H9 (cell line): ENCODE measurements around the gene STAB2. TPM values are rescaled to one million over a fixed set of nuclear protein-coding genes. Genes with fewer than 3 reads are reported as not detected.

Experiments used
- DNase-seq: peaks from one replicate; pipeline ENCODE4 v3.0.0-alpha.2; 2017
- H2AFZ ChIP-seq: one replicate; pipeline ENCODE4 v1.6.1; 2013; ENCODE audit warnings: mild to moderate bottlenecking, low read length, control low read depth, moderate library complexity
- H2AK5ac ChIP-seq: 2 replicates; pipeline ENCODE4 v1.6.1; 2013; ENCODE audit warnings: low read length, control low read depth, mixed read lengths; ENCODE audit not compliant: insufficient read length
- H2BK120ac ChIP-seq: one replicate; pipeline ENCODE4 v1.6.1; 2013; ENCODE audit warnings: low read depth, mild to moderate bottlenecking, low read length, control low read depth, inconsistent platforms; ENCODE audit not compliant: poor library complexity, severe bottlenecking
- H2BK12ac ChIP-seq: 2 replicates; pipeline ENCODE4 v1.6.1; 2013; ENCODE audit warnings: low read length, control low read depth, mixed read lengths, low read depth; ENCODE audit not compliant: insufficient read length
- H2BK15ac ChIP-seq: 2 replicates; pipeline ENCODE4 v1.6.1; 2013; ENCODE audit warnings: low read depth, low read length, control low read depth
- H2BK20ac ChIP-seq: one replicate; pipeline ENCODE4 v1.6.1; 2013; ENCODE audit warnings: low read depth, mild to moderate bottlenecking, low read length, control low read depth, inconsistent platforms; ENCODE audit not compliant: poor library complexity, severe bottlenecking
- H2BK5ac ChIP-seq: 2 replicates; pipeline ENCODE4 v1.6.1; 2013; ENCODE audit warnings: low read length, control low read depth, mixed read lengths; ENCODE audit not compliant: insufficient read length
- H3K14ac ChIP-seq: 2 replicates; pipeline ENCODE4 v1.6.1; 2013; ENCODE audit warnings: low read length, control low read depth; ENCODE audit not compliant: insufficient read depth
- H3K18ac ChIP-seq: 2 replicates; pipeline ENCODE4 v1.6.1; 2013; ENCODE audit warnings: low read depth, mild to moderate bottlenecking, mixed read lengths, low read length, control low read depth; ENCODE audit not compliant: insufficient read length
- H3K23ac ChIP-seq: 2 replicates; pipeline ENCODE4 v1.6.1; 2013; ENCODE audit warnings: low read length, control low read depth, mixed read lengths, low read depth; ENCODE audit not compliant: insufficient read length
- H3K23me2 ChIP-seq: 2 replicates; pipeline ENCODE4 v1.6.1; 2013; ENCODE audit warnings: low read depth, mild to moderate bottlenecking, mixed read lengths, low read length, control low read depth; ENCODE audit not compliant: insufficient read length, poor library complexity, severe bottlenecking
- H3K27ac ChIP-seq: 2 replicates; pipeline ENCODE4 v1.5.1; 2013; ENCODE audit warnings: low read length, control low read depth, mixed read lengths, low read depth; ENCODE audit not compliant: insufficient read length
- H3K27me3 ChIP-seq: 2 replicates; pipeline ENCODE4 v1.6.1; 2013; ENCODE audit warnings: low read length, control low read depth, inconsistent platforms; ENCODE audit not compliant: insufficient read depth
- H3K4ac ChIP-seq: 2 replicates; pipeline ENCODE4 v1.6.1; 2013; ENCODE audit warnings: low read depth, mild to moderate bottlenecking, control low read depth, inconsistent platforms, low read length, moderate library complexity
- H3K4me1 ChIP-seq: 2 replicates; pipeline ENCODE4 v1.6.1; 2013; ENCODE audit warnings: low read length, control low read depth, inconsistent platforms; ENCODE audit not compliant: insufficient read depth
- H3K4me2 ChIP-seq: 2 replicates; pipeline ENCODE4 v1.6.1; 2013; ENCODE audit warnings: low read length, control low read depth, mixed read lengths; ENCODE audit not compliant: insufficient read length, insufficient read depth
- H3K56ac ChIP-seq: 2 replicates; pipeline ENCODE4 v1.6.1; 2013; ENCODE audit warnings: low read depth, mild to moderate bottlenecking, mixed read lengths, low read length, control low read depth; ENCODE audit not compliant: insufficient read length
- H3K79me1 ChIP-seq: 2 replicates; pipeline ENCODE4 v1.6.1; 2013; ENCODE audit warnings: low read depth, mild to moderate bottlenecking, moderate library complexity, low read length, control low read depth, inconsistent platforms; ENCODE audit not compliant: insufficient read depth, poor library complexity, severe bottlenecking
- H3K79me2 ChIP-seq: 2 replicates; pipeline ENCODE4 v1.6.1; 2013; ENCODE audit warnings: low read length, control low read depth, inconsistent platforms; ENCODE audit not compliant: insufficient read depth
- H3K9ac ChIP-seq: 2 replicates; pipeline ENCODE4 v1.6.1; 2013; ENCODE audit warnings: low read length, control low read depth, mixed read lengths; ENCODE audit not compliant: insufficient read length; ENCODE audit errors: extremely low read depth
- H3K9me3 ChIP-seq: one replicate; pipeline ENCODE4 v1.6.1; 2013; ENCODE audit warnings: low read depth, low read length, inconsistent platforms; ENCODE audit not compliant: control insufficient read depth
- H3T11ph ChIP-seq: one replicate; pipeline ENCODE4 v1.6.1; 2013; ENCODE audit warnings: mild to moderate bottlenecking, low read length, control low read depth, inconsistent platforms
- H4K20me1 ChIP-seq: one replicate; pipeline ENCODE4 v1.6.1; 2013; ENCODE audit not compliant: control insufficient read depth, insufficient read length, insufficient read depth
- H4K5ac ChIP-seq: 2 replicates; pipeline ENCODE4 v1.6.1; 2013; ENCODE audit warnings: low read depth, mild to moderate bottlenecking, mixed read lengths, low read length, control low read depth; ENCODE audit not compliant: insufficient read length
- H4K8ac ChIP-seq: replicated peaks from 2 replicates; pipeline ENCODE4 v1.6.1; 2013; ENCODE audit warnings: low read length, control low read depth, mixed read lengths, low read depth; ENCODE audit not compliant: insufficient read length
- H4K91ac ChIP-seq: 2 replicates; pipeline ENCODE4 v1.6.1; 2013; ENCODE audit warnings: low read depth, mild to moderate bottlenecking, moderate library complexity, mixed read lengths, low read length, control low read depth; ENCODE audit not compliant: insufficient read length
- H3K27ac Mint-ChIP-seq, 3 experiments: 2 replicates in 2 of 3; 3 replicates in 1 of 3; pipeline ENCODE4 v1.8.0; 2020 to 2021; ENCODE audit warnings: mixed read lengths in 3 of 3, mild to moderate bottlenecking in 1 of 3, moderate library complexity in 1 of 3
- H3K27me3 Mint-ChIP-seq: 2 replicates; pipeline ENCODE4 v1.8.0; 2021; ENCODE audit warnings: low read depth, mild to moderate bottlenecking, moderate library complexity, mixed read lengths
- H3K36me3 Mint-ChIP-seq, 3 experiments: 2 replicates in 2 of 3; 3 replicates in 1 of 3; pipeline ENCODE4 v1.8.0; 2020 to 2021; ENCODE audit warnings: low read depth in 3 of 3, mixed read lengths in 3 of 3; ENCODE audit not compliant: insufficient read depth in 1 of 3
- H3K4me1 Mint-ChIP-seq, 2 experiments: 2 replicates each; pipeline ENCODE4 v1.8.0; 2020; ENCODE audit warnings: mixed read lengths in 2 of 2
- H3K4me3 Mint-ChIP-seq, 2 experiments: 2 replicates in 1 of 2; 3 replicates in 1 of 2; pipeline ENCODE4 v1.8.0; 2020 to 2021; ENCODE audit warnings: mild to moderate bottlenecking in 2 of 2, mixed read lengths in 2 of 2, moderate library complexity in 1 of 2
- H3K9me3 Mint-ChIP-seq, 2 experiments: 2 replicates in 1 of 2; 3 replicates in 1 of 2; pipeline ENCODE4 v1.8.0; 2020; ENCODE audit warnings: mild to moderate bottlenecking in 2 of 2, mixed read lengths in 2 of 2, moderate library complexity in 1 of 2
- WGBS: extraction: QIAGEN DNeasy Blood & Tissue Kit; methylation state at CpG from one replicate; pipeline ENCODE4 v1.1.7; 2013; ENCODE audit warnings: missing lambda C conversion rate, low lambda C conversion rate, mixed read lengths; ENCODE audit not compliant: insufficient read length; ENCODE audit errors: extremely low coverage; 5-methylcytosine and 5-hydroxymethylcytosine counted together
- total RNA-seq: library from RNA; stranded (reverse); gene quantifications from 2 replicates; pipeline ENCODE4 v1.2.1, GENCODE V29; 2021
- TF ChIP-seq, protein P1 (sequence below): fragments of 200-600 bp; sonication (generic); conservative IDR thresholded peaks from 3 replicates; pipeline ENCODE4 v1.8.0; 2021; ENCODE audit warnings: antibody characterized with exemption, mild to moderate bottlenecking

Gene STAB2
- total RNA-seq, 1 experiment from 2014 or later: 0.02 TPM

DNA sequence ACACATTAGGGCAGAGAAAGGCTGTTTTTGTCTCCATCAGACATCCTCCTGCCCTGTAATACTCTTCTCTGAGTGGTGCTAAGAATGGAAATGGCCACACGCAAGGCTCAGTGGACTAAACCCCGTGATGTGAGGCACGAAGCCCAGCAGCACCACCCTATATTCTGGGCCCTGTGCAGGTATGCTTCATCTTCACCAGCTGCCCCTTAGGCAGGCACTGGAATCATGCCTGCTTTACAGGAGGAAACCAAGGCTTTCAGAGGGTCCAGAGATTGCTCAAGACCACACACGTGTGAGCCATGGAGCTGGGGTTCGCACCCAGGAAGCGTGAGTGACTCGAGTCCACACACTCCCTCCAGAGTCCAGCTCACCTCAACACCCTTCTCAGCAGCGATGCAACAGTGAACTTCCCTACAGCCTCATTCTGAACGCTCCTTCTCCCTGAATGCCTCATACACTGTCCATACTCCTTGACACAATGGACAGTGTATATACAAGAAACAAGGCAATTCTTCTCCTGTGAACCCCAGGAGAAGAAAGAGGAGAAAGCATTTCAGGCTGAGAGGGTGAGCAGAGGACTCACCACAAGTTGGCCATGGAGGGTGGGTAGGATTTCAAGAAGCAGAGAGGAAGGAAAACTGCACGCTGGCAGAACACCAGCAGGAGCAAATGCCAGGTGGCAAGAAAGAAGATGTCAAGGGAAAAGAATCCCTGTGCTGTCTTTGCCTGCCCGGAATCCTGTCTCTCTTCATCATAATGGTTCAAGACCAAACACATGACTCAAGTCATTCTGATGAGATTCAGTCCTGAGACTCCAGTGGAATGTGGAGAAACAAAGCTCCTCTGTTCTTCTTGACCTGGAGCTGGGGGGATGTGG, 214.9 kb downstream of the STAB2 start:
- no peak overlapping the region for H3K4me2 ChIP-seq
- H3K4me3 Mint-ChIP-seq: no peak overlapping the region

More for the DNA sequence above, 214.9 kb downstream of the STAB2 start:
- Histone ChIP-seq H2BK20ac (no peak overlapping the region), H3K18ac (no peak overlapping the region), H2AK5ac (no peak overlapping the region), H3K27me3 (no peaks in the 10 kb centered on the region), H3K23ac (no peak overlapping the region), H3K9me3 (no peaks in the 10 kb centered on the region), H3K27ac (no peak overlapping the region), H4K8ac (no peak overlapping the region), H3T11ph (no peak overlapping the region), H4K5ac (no peak overlapping the region), H3K79me1 (no peaks in the 10 kb centered on the region), H3K4ac (no peak overlapping the region), H2BK5ac (no peak overlapping the region), H3K56ac (no peak overlapping the region), H2BK120ac (no peak overlapping the region), H3K79me2 (no peaks in the 10 kb centered on the region), H2BK12ac (no peak overlapping the region), H2BK15ac (no peak overlapping the region), H3K23me2 (no peaks in the 10 kb centered on the region), H2AFZ (no peak overlapping the region), H4K91ac (no peak overlapping the region), H4K20me1 (no peaks in the 10 kb centered on the region), H3K14ac (no peak overlapping the region), H3K4me1 (no peaks in the 10 kb centered on the region; the same call in 1 of the 2 replicates), H3K9ac (no peak overlapping the region)
- TF ChIP-seq, protein P1, sequence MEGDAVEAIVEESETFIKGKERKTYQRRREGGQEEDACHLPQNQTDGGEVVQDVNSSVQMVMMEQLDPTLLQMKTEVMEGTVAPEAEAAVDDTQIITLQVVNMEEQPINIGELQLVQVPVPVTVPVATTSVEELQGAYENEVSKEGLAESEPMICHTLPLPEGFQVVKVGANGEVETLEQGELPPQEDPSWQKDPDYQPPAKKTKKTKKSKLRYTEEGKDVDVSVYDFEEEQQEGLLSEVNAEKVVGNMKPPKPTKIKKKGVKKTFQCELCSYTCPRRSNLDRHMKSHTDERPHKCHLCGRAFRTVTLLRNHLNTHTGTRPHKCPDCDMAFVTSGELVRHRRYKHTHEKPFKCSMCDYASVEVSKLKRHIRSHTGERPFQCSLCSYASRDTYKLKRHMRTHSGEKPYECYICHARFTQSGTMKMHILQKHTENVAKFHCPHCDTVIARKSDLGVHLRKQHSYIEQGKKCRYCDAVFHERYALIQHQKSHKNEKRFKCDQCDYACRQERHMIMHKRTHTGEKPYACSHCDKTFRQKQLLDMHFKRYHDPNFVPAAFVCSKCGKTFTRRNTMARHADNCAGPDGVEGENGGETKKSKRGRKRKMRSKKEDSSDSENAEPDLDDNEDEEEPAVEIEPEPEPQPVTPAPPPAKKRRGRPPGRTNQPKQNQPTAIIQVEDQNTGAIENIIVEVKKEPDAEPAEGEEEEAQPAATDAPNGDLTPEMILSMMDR: no peak
- Mint-ChIP-seq H3K4me1 (peaks cover 10 to 22% of the 10 kb centered on the region in 2 experiments), H3K36me3 (peaks cover 18 to 36% (median 27%) of the 10 kb centered on the region in 3 experiments; a peak in 6 of 7 replicates), H3K27me3 (no peaks in the 10 kb centered on the region), H3K9me3 (no peaks in the 10 kb centered on the region), H3K27ac (0 out of 7 replicates have a peak overlapping the region, but pooled peaks of 1 of the 3 experiments have one; percentile 45)
- DNase-seq: no peak
- no CpG with 5 or more reads among the region's 11 CpGs for WGBS
